Loucy (cell line): ENCODE data around the gene GABBR1.

Experiments
- H2AFZ ChIP-seq: fragments of 200-600 bp; sonication (generic); 2 replicates; pipeline ENCODE4 v1.6.0; 2016; ENCODE audit warnings: antibody characterized with exemption, mild to moderate bottlenecking, low read length, moderate library complexity
- H3F3A ChIP-seq: fragments of 200-600 bp; 2 replicates; pipeline ENCODE4 v1.6.0; 2016; ENCODE audit warnings: antibody characterized with exemption, low read depth, mild to moderate bottlenecking
- H3K27me3 ChIP-seq: fragments of 200-600 bp; sonication (generic); 2 replicates; pipeline ENCODE4 v1.6.1; 2014; ENCODE audit warnings: low read length, mild to moderate bottlenecking; ENCODE audit not compliant: insufficient read depth, poor library complexity, severe bottlenecking
- H3K36me3 ChIP-seq: fragments of 200-600 bp; sonication (generic); 2 replicates; pipeline ENCODE4 v1.6.1; 2016; ENCODE audit warnings: low read length; ENCODE audit not compliant: insufficient read depth
- H3K4me1 ChIP-seq: fragments of 200-600 bp; sonication (generic); 2 replicates; pipeline ENCODE4 v1.5.1; 2014; ENCODE audit warnings: low read length, mild to moderate bottlenecking; ENCODE audit not compliant: insufficient read depth, poor library complexity, severe bottlenecking
- H3K4me2 ChIP-seq: fragments of 200-600 bp; sonication (generic); 2 replicates; pipeline ENCODE4 v1.6.0; 2014; ENCODE audit warnings: antibody characterized with exemption, low read length, low read depth, mild to moderate bottlenecking; ENCODE audit not compliant: poor library complexity, severe bottlenecking
- H3K4me3 ChIP-seq: fragments of 200-600 bp; sonication (generic); 2 replicates; pipeline ENCODE4 v1.5.1; 2014; ENCODE audit warnings: low read length, mild to moderate bottlenecking, mixed read lengths; ENCODE audit not compliant: poor library complexity, severe bottlenecking
- H3K79me2 ChIP-seq: fragments of 200-600 bp; sonication (generic); 2 replicates; pipeline ENCODE4 v1.6.1; 2014; ENCODE audit warnings: low read length; ENCODE audit not compliant: insufficient read depth
- H3K9ac ChIP-seq: fragments of 200-600 bp; sonication (generic); 2 replicates; pipeline ENCODE4 v1.6.0; 2014; ENCODE audit warnings: mild to moderate bottlenecking, low read depth, low read length, moderate library complexity; ENCODE audit not compliant: poor library complexity, severe bottlenecking
- H3K9me2 ChIP-seq: fragments of 200-600 bp; sonication (generic); replicated peaks from 2 replicates; pipeline ENCODE4 v1.6.1; 2016; ENCODE audit warnings: low read depth, low read length, mixed read lengths
- H3K9me3 ChIP-seq: fragments of 200-600 bp; sonication (generic); 2 replicates; pipeline ENCODE4 v1.6.1; 2014; ENCODE audit warnings: mild to moderate bottlenecking, antibody characterized with exemption, low read length, low read depth; ENCODE audit not compliant: insufficient read depth
- H4K20me1 ChIP-seq: fragments of 200-600 bp; sonication (generic); 2 replicates; pipeline ENCODE4 v1.6.0; 2014; ENCODE audit warnings: antibody characterized with exemption, low read length, mild to moderate bottlenecking; ENCODE audit not compliant: insufficient read depth, poor library complexity, severe bottlenecking
- CTCF ChIP-seq: fragments of 200-600 bp; sonication (generic); conservative IDR thresholded peaks from 2 replicates; pipeline ENCODE4 v1.5.1; 2014; ENCODE audit warnings: mild to moderate bottlenecking, antibody characterized with exemption, low read length
- EZH2phosphoT487 ChIP-seq: fragments of 200-600 bp; IDR thresholded peaks from 2 replicates; pipeline ENCODE4 v1.6.1; 2018; ENCODE audit warnings: antibody characterized with exemption, mild to moderate bottlenecking, moderate library complexity, borderline replicate concordance

Gene GABBR1

GRCh38 chr6:29552512-29553051 is 80.4 kb downstream of the GABBR1 start:
- no peaks in the 10 kb centered on the region for H3K27me3 ChIP-seq
- H4K20me1 ChIP-seq, result no peaks in the 10 kb centered on the region
- H3K9ac ChIP-seq, result no peak overlapping the region
- no peaks in the 10 kb centered on the region for H3K36me3 ChIP-seq
- no peak overlapping the region for H3K4me2 ChIP-seq
- peak overlapping the region; percentile 67; the same call in 1 of the 2 replicates for H2AFZ ChIP-seq
- no peaks in the 10 kb centered on the region for H3F3A ChIP-seq
- no peak overlapping the region for H3K4me3 ChIP-seq
- TF ChIP-seq EZH2phosphoT487 (no peak), CTCF (no peak)
- no peaks in the 10 kb centered on the region for H3K9me3 ChIP-seq
- H3K4me1 ChIP-seq, result no peaks in the 10 kb centered on the region
- no peaks in the 10 kb centered on the region for H3K79me2 ChIP-seq
- no peaks in the 10 kb centered on the region for H3K9me2 ChIP-seq

GRCh38 chr6:29547573-29547972 is 85.4 kb downstream of the GABBR1 start:
- Histone ChIP-seq H3K9me3 (no peaks in the 10 kb centered on the region), H2AFZ (no peak overlapping the region), H3F3A (no peaks in the 10 kb centered on the region), H3K4me2 (no peak overlapping the region), H3K9ac (no peak overlapping the region), H3K4me3 (no peak overlapping the region), H3K36me3 (no peaks in the 10 kb centered on the region), H3K4me1 (no peaks in the 10 kb centered on the region), H4K20me1 (no peaks in the 10 kb centered on the region), H3K9me2 (no peaks in the 10 kb centered on the region), H3K79me2 (no peaks in the 10 kb centered on the region), H3K27me3 (no peaks in the 10 kb centered on the region)
- TF ChIP-seq CTCF, result no peak
- TF ChIP-seq EZH2phosphoT487, result no peak

- no peaks in the 10 kb centered on the region for H4K20me1 ChIP-seq
- no peaks in the 10 kb centered on the region for H3K79me2 ChIP-seq
- no peaks in the 10 kb centered on the region for H3F3A ChIP-seq
- H3K9me2 ChIP-seq, result no peaks in the 10 kb centered on the region
- H3K4me1 ChIP-seq, result no peaks in the 10 kb centered on the region
- H3K9me3 ChIP-seq, result no peaks in the 10 kb centered on the region
- H3K4me2 ChIP-seq, result no peak overlapping the region
- H3K9ac ChIP-seq, result no peak overlapping the region
- no peak overlapping the region for H3K4me3 ChIP-seq
- TF ChIP-seq CTCF (no peak), EZH2phosphoT487 (no peak)
- no peak overlapping the region for H2AFZ ChIP-seq
- H3K27me3 ChIP-seq, result no peaks in the 10 kb centered on the region
- no peaks in the 10 kb centered on the region for H3K36me3 ChIP-seq
Observed at GRCh38 chr6:29537714-29538403, 95.1 kb downstream of the GABBR1 start.
